Activated CD4-positive, alpha-beta T cell treated with anti-CD3 and anti-CD28 coated beads for 36 hours (primary cell): Measurements from ENCODE around the gene MINDY4. TPM values are rescaled to one million over a fixed set of nuclear protein-coding genes. Genes with fewer than 3 reads are reported as not detected.
A peak's percentile ranks its signal among the peaks of the same experiment; 100 is the strongest.

Experiments used
- ATAC-seq: fragments of 200-7000 bp; cut with Tn5 transposase; one replicate; pipeline ENCODE4 v1.10.0; 2021; ENCODE audit warnings: mild to moderate bottlenecking, moderate library complexity
- CTCF ChIA-PET: fragments of 350-600 bp; sonication (Branson Sonifier 250); formaldehyde crosslinking; loops from one replicate; lab custom pipeline; 2021; ENCODE audit warnings: antibody characterized with exemption; lab: Charles Lee
- POLR2A ChIA-PET: fragments of 350-600 bp; sonication (Branson Sonifier 250); formaldehyde crosslinking; loops from one replicate; lab custom pipeline; 2021; ENCODE audit warnings: antibody characterized with exemption, inconsistent platforms; lab: Charles Lee
- DNase-seq: peaks from one replicate; pipeline ENCODE4 v3.0.0-alpha.2; 2020
- H3K27ac Mint-ChIP-seq: one replicate; pipeline ENCODE4 v1.8.0; 2021; ENCODE audit warnings: mixed read lengths
- H3K27me3 Mint-ChIP-seq: one replicate; pipeline ENCODE4 v1.8.0; 2021; ENCODE audit warnings: mixed read lengths
- H3K36me3 Mint-ChIP-seq: one replicate; pipeline ENCODE4 v1.8.0; 2021; ENCODE audit warnings: low read depth, mixed read lengths
- H3K4me1 Mint-ChIP-seq: one replicate; pipeline ENCODE4 v1.8.0; 2021; ENCODE audit warnings: mixed read lengths
- H3K4me3 Mint-ChIP-seq: one replicate; pipeline ENCODE4 v1.8.0; 2021; ENCODE audit warnings: mild to moderate bottlenecking, moderate library complexity, mixed read lengths
- H3K9me3 Mint-ChIP-seq: one replicate; pipeline ENCODE4 v1.8.0; 2021; ENCODE audit warnings: low read depth, mixed read lengths
- intact Hi-C, 2 experiments: fragments of 100-400 bp; cut with DNase I in 1 of 2; cut with micrococcal nuclease in 1 of 2; formaldehyde crosslinking; loops; one replicate each; pipeline versions ENCODE4 v1.14.2 to v1.15.1; 2022 to 2024; cut with DNase I, micrococcal nuclease
- total RNA-seq, 2 experiments: library from RNA; stranded (reverse); gene quantifications; one replicate each; pipeline ENCODE4 v1.2.3, GENCODE V29; 2021

MINDY4 gene
- total RNA-seq, 2 experiments from 2014 or later = 1.4 to 1.7 TPM

DNA sequence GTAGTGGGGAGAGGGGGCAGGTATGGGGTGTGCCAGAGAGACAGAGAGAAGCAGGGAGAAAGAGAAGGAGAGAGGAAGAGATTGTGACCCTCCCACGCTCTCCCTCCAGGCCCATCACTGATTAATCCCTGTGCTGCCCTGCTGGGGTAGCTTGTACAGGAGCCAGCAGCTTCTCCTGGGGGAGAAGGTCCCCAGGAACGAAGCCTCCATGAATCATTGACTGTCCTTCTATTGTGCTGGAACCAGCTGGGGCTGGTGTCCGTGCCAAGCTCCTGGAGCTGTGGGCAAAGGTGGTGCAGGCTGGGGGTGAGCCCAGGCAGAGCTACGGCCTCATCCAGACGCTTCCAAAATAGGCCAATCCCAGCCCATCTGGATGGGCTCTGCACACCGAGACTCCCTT lies 161.3 kb downstream of the MINDY4 start:
- DNase-seq (no peak), ATAC-seq (no peak)
- H3K27ac Mint-ChIP-seq = no peak overlapping the region
- intact Hi-C loops = no loop called here
- ChIA-PET POLR2A (no interaction called here), CTCF (no interaction called here)
- peaks cover 4% of the 10 kb centered on the region for H3K9me3 Mint-ChIP-seq
- no peak overlapping the region for H3K4me3 Mint-ChIP-seq
- H3K27me3 Mint-ChIP-seq = peaks cover 2% of the 10 kb centered on the region
- H3K4me1 Mint-ChIP-seq = no peaks in the 10 kb centered on the region
- no peaks in the 10 kb centered on the region for H3K36me3 Mint-ChIP-seq

DNA sequence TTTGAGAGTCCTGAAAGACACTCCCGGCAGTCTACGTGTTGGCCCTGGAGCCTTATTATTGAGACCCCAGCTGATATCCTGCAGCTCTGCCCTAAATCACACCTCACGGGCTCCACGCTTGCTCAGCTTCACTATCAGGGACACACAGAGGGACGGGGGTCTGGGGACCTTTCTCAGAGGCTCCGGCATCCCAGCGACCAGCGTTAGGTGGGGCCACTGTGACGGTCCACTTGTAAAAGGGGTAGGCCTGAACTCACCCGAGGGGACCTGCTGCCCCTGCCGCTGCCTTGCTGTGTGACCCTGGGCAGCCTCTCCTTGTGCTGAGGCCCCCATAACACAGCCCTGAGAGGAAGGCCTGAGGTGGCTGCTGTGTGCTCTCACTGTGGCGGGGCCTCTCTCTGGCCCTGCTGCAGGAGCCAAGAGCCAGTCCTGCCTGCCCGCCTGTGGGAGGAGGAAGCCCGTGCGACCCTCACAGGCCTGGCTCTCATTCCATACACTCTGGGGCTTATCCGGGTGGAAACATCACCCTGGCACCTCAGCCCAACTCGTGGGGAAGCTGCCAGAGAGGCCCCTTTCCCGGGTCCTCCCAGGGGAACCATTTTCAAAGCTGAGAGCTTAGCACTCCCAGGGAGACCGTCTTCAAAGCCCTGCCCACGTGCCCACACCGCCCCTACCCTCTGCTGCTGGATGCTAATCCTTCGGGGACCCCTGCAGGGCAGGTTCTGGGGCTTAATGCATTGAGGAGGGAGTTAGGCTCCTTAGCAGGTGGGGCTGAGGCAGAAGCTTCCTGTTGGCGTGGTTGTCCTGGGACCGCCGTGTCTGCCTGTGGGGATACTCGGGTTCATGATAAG lies 162.1 kb downstream of the MINDY4 start:
- Mint-ChIP-seq H3K27ac (no peak overlapping the region), H3K4me1 (no peaks in the 10 kb centered on the region), H3K36me3 (no peaks in the 10 kb centered on the region), H3K9me3 (no peaks in the 10 kb centered on the region), H3K27me3 (peaks cover 4% of the 10 kb centered on the region), H3K4me3 (no peak overlapping the region)
- ATAC-seq (no peak), DNase-seq (no peak)
- CTCF ChIA-PET = no interaction called here
- POLR2A ChIA-PET = no interaction called here
- intact Hi-C loops = no loop called here

DNA sequence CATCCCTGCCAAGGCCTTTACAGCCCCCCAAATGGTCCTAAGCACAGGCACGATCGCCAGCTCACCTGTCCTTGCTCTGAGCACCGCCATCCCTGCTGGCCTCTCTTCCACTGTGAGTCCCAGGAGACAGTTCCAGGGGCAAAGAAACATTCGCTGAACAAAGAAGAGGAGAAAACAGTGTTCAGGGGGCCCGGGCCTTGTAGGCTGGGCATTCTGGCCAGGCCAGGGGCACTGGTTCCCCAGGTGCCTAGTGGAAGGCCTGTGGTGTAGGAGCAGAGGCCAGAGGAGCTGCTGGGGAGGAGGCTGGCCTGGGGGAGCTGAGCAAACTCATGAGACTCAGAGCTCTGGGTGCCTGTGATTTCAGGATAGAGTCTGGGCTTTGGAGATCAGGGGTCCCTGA lies 163.0 kb downstream of the MINDY4 start:
- intact Hi-C loops = no loop called here
- H3K36me3 Mint-ChIP-seq = no peaks in the 10 kb centered on the region
- ATAC-seq (no peak), DNase-seq (no peak)
- H3K9me3 Mint-ChIP-seq = no peaks in the 10 kb centered on the region
- ChIA-PET POLR2A (no interaction called here), CTCF (no interaction called here)
- H3K27ac Mint-ChIP-seq = no peak overlapping the region
- no peak overlapping the region for H3K4me3 Mint-ChIP-seq
- peaks cover 4% of the 10 kb centered on the region for H3K27me3 Mint-ChIP-seq
- no peaks in the 10 kb centered on the region for H3K4me1 Mint-ChIP-seq

GRCh38 chr7:30934732-30935568 lies 163.7 kb downstream of the MINDY4 start:
- no peak overlapping the region for H3K27ac Mint-ChIP-seq
- ChIA-PET POLR2A (no interaction called here), CTCF (interaction anchor here (0.5 to 1.2 kb wide), 5 partner anchors 41 to 959 kb away, joined by 3 read pairs; no protein-coding TSS in a partner anchor)
- peaks cover 8% of the 10 kb centered on the region for H3K27me3 Mint-ChIP-seq
- no peak for DNase-seq
- H3K9me3 Mint-ChIP-seq = no peaks in the 10 kb centered on the region
- no peak overlapping the region for H3K4me3 Mint-ChIP-seq
- ATAC-seq = no peak
- no peaks in the 10 kb centered on the region for H3K4me1 Mint-ChIP-seq
- intact Hi-C loops = no loop called here
- no peaks in the 10 kb centered on the region for H3K36me3 Mint-ChIP-seq

- POLR2A ChIA-PET = no interaction called here
- Mint-ChIP-seq H3K9me3 (no peaks in the 10 kb centered on the region), H3K27me3 (peaks cover 10% of the 10 kb centered on the region), H3K4me3 (no peak overlapping the region), H3K36me3 (no peaks in the 10 kb centered on the region), H3K27ac (no peak overlapping the region), H3K4me1 (no peaks in the 10 kb centered on the region)
- intact Hi-C loops = no loop called here
- ATAC-seq = no peak
- CTCF ChIA-PET = interaction anchor here (0.6 to 1.2 kb wide), 3 partner anchors 187 to 959 kb away, joined by 3 read pairs; no protein-coding TSS in a partner anchor
- DNase-seq = no peak
Measured at GRCh38 chr7:30935569-30935877, 164.3 kb downstream of the MINDY4 start.

- POLR2A ChIA-PET = no interaction called here
- CTCF ChIA-PET = interaction anchor here (0.6 to 1.3 kb wide), 4 partner anchors 12 to 186 kb away, joined by 3 to 4 read pairs (median 3); no protein-coding TSS in a partner anchor
- no peaks in the 10 kb centered on the region for H3K4me1 Mint-ChIP-seq
- DNase-seq (no peak), ATAC-seq (no peak)
- no peaks in the 10 kb centered on the region for H3K36me3 Mint-ChIP-seq
- H3K27ac Mint-ChIP-seq = no peak overlapping the region
- intact Hi-C loops = no loop called here
- no peaks in the 10 kb centered on the region for H3K9me3 Mint-ChIP-seq
- no peak overlapping the region for H3K4me3 Mint-ChIP-seq
- H3K27me3 Mint-ChIP-seq = peaks cover 14% of the 10 kb centered on the region
Measured at GRCh38 chr7:30936650-30937245, 165.5 kb downstream of the MINDY4 start.

GRCh38 chr7:30937416-30937815 lies 166.2 kb downstream of the MINDY4 start:
- DNase-seq (no peak), ATAC-seq (no peak)
- ChIA-PET POLR2A (no interaction called here), CTCF (interaction anchor here (0.6 to 1.8 kb wide), 3 partner anchors 19 to 197 kb away, joined by 3 to 6 read pairs (median 3); no protein-coding TSS in a partner anchor)
- H3K4me1 Mint-ChIP-seq = no peaks in the 10 kb centered on the region
- no peaks in the 10 kb centered on the region for H3K9me3 Mint-ChIP-seq
- no peak overlapping the region for H3K4me3 Mint-ChIP-seq
- peaks cover 17% of the 10 kb centered on the region for H3K27me3 Mint-ChIP-seq
- H3K27ac Mint-ChIP-seq = no peak overlapping the region
- H3K36me3 Mint-ChIP-seq = no peaks in the 10 kb centered on the region
- intact Hi-C loops = no loop called here

DNA sequence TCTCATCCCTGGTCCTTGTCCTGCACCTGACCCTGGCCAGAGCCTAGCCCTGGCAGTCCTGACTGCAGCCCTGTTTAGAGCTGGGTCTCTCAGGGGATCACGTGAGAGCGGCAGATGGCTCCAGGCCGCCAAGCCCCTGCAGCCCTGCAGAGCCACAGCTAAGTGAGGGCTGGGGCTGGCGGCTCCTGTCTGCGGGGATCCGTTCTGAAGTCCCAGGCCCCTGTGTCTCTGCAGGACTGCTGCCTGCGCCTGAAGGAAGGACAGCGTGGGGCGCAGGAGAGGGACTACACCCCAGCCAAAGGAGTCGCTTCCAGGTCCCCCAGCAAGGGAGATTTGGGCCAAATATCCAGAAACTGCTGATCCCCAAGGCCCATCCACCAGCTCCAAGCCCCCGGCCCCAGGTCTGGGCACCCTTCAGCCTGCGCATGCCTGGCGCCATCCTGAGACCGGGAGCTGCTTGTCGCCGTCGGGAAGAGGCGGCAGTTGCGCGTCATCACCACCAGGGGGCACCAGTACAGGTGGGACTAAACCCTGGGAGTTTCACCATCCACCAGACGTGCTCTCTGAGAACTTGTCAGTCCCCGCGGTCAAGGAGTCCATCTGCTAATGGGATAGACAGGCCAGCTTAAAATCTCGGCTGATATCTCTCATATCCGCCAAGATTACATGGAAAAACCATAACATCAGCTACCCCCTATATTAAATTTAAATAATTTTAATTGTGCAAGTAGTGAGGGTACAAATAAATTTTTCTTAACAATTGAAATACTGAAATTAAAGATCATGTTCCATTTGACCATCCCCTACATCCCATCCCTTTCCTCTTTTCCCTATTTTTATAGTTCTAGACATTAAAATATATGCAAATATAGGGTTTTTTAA lies 167.5 kb downstream of the MINDY4 start:
- ChIA-PET CTCF (interaction anchor here (0.6 to 2.0 kb wide), 23 partner anchors 9 to 200 kb away, joined by 3 to 14 read pairs (median 4); no protein-coding TSS in a partner anchor), POLR2A (no interaction called here)
- Mint-ChIP-seq H3K4me1 (no peaks in the 10 kb centered on the region), H3K27ac (no peak overlapping the region), H3K9me3 (no peaks in the 10 kb centered on the region), H3K27me3 (peaks cover 17% of the 10 kb centered on the region), H3K36me3 (no peaks in the 10 kb centered on the region), H3K4me3 (no peak overlapping the region)
- ATAC-seq (peak; percentile 84), DNase-seq (peak; percentile 83)
- intact Hi-C loops = loop anchor here (1.0 to 2.0 kb wide), 3 partner anchors 36 to 138 kb away; no protein-coding TSS in a partner anchor

DNA sequence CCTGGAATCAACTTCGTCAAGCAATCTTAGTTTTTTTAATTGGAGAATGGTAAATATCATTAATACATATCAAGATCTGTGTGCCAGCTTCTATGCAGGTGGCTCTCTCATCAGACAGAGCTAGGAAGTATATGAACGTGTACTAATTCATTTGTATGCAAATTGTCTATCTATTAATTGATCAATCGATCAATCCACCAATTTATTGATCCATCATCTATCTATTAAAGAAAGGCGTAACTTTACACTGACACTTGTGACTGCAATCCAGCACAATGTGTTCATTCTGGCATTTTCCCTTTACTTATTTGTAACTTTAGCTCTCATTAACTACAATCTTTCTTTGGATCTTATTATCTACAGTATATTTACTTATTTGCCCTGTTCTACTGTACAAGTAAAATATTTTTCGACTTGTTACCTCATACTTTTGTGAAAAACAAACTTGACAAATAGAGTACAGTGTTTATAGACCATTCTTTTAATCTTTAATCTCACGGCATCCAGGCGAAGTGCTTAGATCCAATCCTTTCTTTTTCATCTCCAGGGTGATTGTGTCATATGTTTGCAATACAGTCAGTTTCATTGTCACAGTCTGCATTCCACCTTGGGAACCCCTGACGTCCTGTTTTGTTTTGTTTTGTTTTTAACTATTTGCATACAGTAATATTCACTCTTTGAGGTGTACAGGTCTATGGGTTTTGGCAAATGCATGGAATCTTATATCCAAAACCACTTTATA lies 170.5 kb downstream of the MINDY4 start:
- intact Hi-C loops = no loop called here
- CTCF ChIA-PET = interaction anchor here (0.8 kb wide), 1 partner anchor 17 kb away, joined by 3 read pairs; no protein-coding TSS in a partner anchor
- H3K4me3 Mint-ChIP-seq = no peak overlapping the region
- POLR2A ChIA-PET = no interaction called here
- ATAC-seq = no peak
- peaks cover 11% of the 10 kb centered on the region for H3K9me3 Mint-ChIP-seq
- no peak overlapping the region for H3K27ac Mint-ChIP-seq
- no peaks in the 10 kb centered on the region for H3K4me1 Mint-ChIP-seq
- H3K27me3 Mint-ChIP-seq = peaks cover 26% of the 10 kb centered on the region
- no peaks in the 10 kb centered on the region for H3K36me3 Mint-ChIP-seq
- no peak for DNase-seq
